H1 (cell line): Measurements from ENCODE around the gene GNB1L. TPM values are rescaled to one million over a fixed set of nuclear protein-coding genes. Genes with fewer than 3 reads are reported as not detected.

ENCODE experiments used
- CEBPB ChIP-seq: IDR thresholded peaks from 2 replicates; pipeline ENCODE4 v1.6.1; 2012; ENCODE audit warnings: low read depth, low read length
- CHD1 ChIP-seq: IDR thresholded peaks from 2 replicates; pipeline ENCODE4 v1.6.1; 2012; ENCODE audit warnings: low read depth, low read length, improper control_type of control experiment
- EP300 ChIP-seq, 2 experiments: IDR thresholded peaks; 1 replicate in 1 of 2; 2 replicates in 1 of 2; pipeline ENCODE4 v1.6.1; 2011 to 2012; ENCODE audit warnings: low read depth in 2 of 2, low read length in 2 of 2, mild to moderate bottlenecking in 2 of 2, borderline replicate concordance in 1 of 2, inconsistent platforms in 1 of 2, moderate library complexity in 1 of 2
- HDAC6 ChIP-seq: IDR thresholded peaks from one replicate; pipeline ENCODE4 v1.7.1; 2012; ENCODE audit warnings: low read depth, mild to moderate bottlenecking, inconsistent platforms, low read length, moderate library complexity
- MAFK ChIP-seq: IDR thresholded peaks from 2 replicates; pipeline ENCODE4 v1.6.1; 2012; ENCODE audit warnings: low read depth, mild to moderate bottlenecking, improper control_type of control experiment, low read length
- NRF1 ChIP-seq: IDR thresholded peaks from 2 replicates; pipeline ENCODE4 v1.6.1; 2011; ENCODE audit warnings: mild to moderate bottlenecking, low read depth, low read length, improper control_type of control experiment
- SAP30 ChIP-seq: fragments of 300-600 bp; sonication (generic); IDR thresholded peaks from 2 replicates; pipeline ENCODE4 v1.7.1; 2012; ENCODE audit warnings: low read length, moderate library complexity, mild to moderate bottlenecking, inconsistent platforms; ENCODE audit not compliant: insufficient read depth, insufficient replicate concordance
- SIX5 ChIP-seq: IDR thresholded peaks from 2 replicates; pipeline ENCODE4 v1.6.1; 2011; ENCODE audit warnings: mild to moderate bottlenecking, low read depth, low read length
- TBP ChIP-seq: IDR thresholded peaks from 2 replicates; pipeline ENCODE4 v1.6.1; 2011; ENCODE audit warnings: low read depth, low read length, improper control_type of control experiment
- polyA plus RNA-seq, 7 experiments: library from polyadenylated mRNA; depleted of rRNA in 3 of 7; stranded (reverse) in 5 of 7; unstranded in 2 of 7; fragments of >200 nt in 5 of 7; fragments of 200-250 nt in 2 of 7; gene quantifications; 1 replicate in 5 of 7; 2 replicates in 1 of 7; 4 replicates in 1 of 7; pipeline versions ENCODE4 v1.2.1 to v1.2.3, GENCODE V29; 2011 to 2013; ENCODE audit warnings: missing spikeins in 2 of 7, mixed read lengths in 2 of 7
- total RNA-seq: library from RNA; stranded (reverse); fragmentation: NEBNext Ultra II Directional; extraction: Animal tissue kit (Norgen Biotek cat#: 25700); gene quantifications from 2 replicates; pipeline ENCODE4 v1.2.1, GENCODE V29; 2021
- TF ChIP-seq, protein P1 (sequence below): fragments of 300-600 bp; sonication (generic); IDR thresholded peaks from 2 replicates; pipeline ENCODE4 v1.7.1; 2012; ENCODE audit warnings: low read length, moderate library complexity, mild to moderate bottlenecking, inconsistent platforms; ENCODE audit not compliant: insufficient replicate concordance

GNB1L gene
- total and polyA plus RNA-seq, 2 of the 8 experiments (the other 6 are each of a cell fraction or from before 2014, with no cell fraction given): 14.0 to 15.6 TPM

DNA sequence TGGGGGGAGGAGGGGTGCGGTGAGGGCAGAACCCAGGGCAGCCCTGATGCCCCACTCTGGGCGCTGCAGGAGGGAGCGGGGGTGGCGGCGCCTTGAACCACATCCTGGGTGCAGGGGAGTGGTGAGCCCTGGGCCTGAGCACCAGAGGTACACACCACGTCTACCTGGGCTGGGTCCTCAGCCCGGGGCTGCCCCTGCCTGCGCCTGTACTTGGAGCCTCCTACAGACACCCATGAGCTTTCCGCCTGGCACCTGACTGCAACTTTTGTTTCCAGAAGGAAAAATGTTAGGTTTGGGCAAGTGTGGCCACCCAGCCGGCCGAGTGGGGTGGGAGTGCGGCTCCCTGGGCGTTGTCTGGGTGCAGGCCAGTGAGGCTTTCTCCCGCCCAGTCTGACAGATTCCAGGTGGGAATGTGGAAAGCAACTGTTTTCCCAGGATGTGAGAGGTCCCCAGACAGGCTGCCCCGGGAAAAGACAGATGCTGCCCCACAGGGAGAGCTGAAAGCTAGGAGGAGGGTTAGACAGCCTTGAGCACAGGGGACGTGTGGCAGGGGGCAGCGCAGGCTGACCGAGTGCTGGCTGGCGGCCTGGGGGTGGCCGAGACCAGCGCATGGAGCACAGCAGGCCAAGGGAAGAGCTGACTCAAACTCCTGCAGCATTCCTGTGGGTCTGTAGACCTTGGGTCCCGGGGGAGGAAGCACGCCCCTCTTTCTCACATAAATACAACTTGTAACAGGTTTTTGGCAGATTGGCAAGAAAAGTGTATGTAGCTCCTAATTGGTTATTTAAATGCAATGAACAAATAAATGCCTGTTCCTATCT lies 44.1 kb downstream of the GNB1L start (continued):
- TF ChIP-seq, protein P1, sequence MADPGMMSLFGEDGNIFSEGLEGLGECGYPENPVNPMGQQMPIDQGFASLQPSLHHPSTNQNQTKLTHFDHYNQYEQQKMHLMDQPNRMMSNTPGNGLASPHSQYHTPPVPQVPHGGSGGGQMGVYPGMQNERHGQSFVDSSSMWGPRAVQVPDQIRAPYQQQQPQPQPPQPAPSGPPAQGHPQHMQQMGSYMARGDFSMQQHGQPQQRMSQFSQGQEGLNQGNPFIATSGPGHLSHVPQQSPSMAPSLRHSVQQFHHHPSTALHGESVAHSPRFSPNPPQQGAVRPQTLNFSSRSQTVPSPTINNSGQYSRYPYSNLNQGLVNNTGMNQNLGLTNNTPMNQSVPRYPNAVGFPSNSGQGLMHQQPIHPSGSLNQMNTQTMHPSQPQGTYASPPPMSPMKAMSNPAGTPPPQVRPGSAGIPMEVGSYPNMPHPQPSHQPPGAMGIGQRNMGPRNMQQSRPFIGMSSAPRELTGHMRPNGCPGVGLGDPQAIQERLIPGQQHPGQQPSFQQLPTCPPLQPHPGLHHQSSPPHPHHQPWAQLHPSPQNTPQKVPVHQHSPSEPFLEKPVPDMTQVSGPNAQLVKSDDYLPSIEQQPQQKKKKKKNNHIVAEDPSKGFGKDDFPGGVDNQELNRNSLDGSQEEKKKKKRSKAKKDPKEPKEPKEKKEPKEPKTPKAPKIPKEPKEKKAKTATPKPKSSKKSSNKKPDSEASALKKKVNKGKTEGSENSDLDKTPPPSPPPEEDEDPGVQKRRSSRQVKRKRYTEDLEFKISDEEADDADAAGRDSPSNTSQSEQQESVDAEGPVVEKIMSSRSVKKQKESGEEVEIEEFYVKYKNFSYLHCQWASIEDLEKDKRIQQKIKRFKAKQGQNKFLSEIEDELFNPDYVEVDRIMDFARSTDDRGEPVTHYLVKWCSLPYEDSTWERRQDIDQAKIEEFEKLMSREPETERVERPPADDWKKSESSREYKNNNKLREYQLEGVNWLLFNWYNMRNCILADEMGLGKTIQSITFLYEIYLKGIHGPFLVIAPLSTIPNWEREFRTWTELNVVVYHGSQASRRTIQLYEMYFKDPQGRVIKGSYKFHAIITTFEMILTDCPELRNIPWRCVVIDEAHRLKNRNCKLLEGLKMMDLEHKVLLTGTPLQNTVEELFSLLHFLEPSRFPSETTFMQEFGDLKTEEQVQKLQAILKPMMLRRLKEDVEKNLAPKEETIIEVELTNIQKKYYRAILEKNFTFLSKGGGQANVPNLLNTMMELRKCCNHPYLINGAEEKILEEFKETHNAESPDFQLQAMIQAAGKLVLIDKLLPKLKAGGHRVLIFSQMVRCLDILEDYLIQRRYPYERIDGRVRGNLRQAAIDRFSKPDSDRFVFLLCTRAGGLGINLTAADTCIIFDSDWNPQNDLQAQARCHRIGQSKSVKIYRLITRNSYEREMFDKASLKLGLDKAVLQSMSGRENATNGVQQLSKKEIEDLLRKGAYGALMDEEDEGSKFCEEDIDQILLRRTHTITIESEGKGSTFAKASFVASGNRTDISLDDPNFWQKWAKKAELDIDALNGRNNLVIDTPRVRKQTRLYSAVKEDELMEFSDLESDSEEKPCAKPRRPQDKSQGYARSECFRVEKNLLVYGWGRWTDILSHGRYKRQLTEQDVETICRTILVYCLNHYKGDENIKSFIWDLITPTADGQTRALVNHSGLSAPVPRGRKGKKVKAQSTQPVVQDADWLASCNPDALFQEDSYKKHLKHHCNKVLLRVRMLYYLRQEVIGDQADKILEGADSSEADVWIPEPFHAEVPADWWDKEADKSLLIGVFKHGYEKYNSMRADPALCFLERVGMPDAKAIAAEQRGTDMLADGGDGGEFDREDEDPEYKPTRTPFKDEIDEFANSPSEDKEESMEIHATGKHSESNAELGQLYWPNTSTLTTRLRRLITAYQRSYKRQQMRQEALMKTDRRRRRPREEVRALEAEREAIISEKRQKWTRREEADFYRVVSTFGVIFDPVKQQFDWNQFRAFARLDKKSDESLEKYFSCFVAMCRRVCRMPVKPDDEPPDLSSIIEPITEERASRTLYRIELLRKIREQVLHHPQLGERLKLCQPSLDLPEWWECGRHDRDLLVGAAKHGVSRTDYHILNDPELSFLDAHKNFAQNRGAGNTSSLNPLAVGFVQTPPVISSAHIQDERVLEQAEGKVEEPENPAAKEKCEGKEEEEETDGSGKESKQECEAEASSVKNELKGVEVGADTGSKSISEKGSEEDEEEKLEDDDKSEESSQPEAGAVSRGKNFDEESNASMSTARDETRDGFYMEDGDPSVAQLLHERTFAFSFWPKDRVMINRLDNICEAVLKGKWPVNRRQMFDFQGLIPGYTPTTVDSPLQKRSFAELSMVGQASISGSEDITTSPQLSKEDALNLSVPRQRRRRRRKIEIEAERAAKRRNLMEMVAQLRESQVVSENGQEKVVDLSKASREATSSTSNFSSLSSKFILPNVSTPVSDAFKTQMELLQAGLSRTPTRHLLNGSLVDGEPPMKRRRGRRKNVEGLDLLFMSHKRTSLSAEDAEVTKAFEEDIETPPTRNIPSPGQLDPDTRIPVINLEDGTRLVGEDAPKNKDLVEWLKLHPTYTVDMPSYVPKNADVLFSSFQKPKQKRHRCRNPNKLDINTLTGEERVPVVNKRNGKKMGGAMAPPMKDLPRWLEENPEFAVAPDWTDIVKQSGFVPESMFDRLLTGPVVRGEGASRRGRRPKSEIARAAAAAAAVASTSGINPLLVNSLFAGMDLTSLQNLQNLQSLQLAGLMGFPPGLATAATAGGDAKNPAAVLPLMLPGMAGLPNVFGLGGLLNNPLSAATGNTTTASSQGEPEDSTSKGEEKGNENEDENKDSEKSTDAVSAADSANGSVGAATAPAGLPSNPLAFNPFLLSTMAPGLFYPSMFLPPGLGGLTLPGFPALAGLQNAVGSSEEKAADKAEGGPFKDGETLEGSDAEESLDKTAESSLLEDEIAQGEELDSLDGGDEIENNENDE: no peak
- TF ChIP-seq CHD1: no peak
- TF ChIP-seq SIX5: no peak
- TF ChIP-seq SAP30: no peak
- TF ChIP-seq TBP: no peak
- no peak for TF ChIP-seq MAFK
- no peak for TF ChIP-seq CEBPB
- no peak for TF ChIP-seq NRF1
- TF ChIP-seq EP300 (IDR thresholded peaks at IDR 0.05; ENCODE audit: borderline replicate concordance in 1 of 2, low read depth in 2 of 2, low read length in 2 of 2): no peak
- no peak for TF ChIP-seq HDAC6
